ENCODE measurements around the gene AP3S1. TPM values are rescaled to one million over a fixed set of nuclear protein-coding genes. Genes with fewer than 3 reads are reported as not detected.
"Not testable (repeated sequence)": the region's sequence is repeated elsewhere in the genome, so short reads cannot be mapped to it uniquely, and the experiment has no call there.

Gene AP3S1
- total and polyA plus RNA-seq, 8 donors, result 6.4 to 107 (median 57.3) TPM

DNA sequence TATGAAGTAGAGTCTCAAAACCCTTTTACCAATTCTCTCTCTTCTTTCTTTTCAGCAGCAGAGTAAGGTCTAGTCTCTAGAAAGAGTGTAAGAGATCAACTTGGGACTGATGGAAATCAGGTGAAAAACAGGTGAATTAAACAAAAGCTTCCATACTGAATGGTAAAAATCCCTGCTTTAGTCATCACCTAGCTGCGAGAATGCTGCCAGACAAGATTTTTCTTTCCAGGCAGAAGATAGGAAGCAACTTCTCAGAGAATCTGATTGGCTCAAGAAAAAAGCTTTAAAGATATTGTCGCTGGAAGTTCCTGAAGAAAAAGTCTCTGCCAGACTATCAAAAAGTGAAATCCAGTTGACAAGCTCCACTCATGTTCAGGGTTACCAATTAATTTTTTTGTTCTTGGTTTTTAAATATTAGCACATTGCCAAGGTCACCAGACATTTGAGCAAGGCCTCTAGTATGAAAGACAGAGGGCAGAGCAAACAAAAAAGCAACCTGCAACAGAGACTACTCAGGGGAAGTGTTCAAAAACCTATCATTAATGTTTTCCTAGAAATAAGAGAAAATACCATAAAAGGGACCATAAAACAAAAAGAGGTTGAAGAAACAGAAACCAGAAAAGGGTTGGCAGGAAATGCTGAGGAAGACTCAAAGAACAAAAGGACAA is 34.6 kb upstream of the AP3S1 start:
- H3K4me1 ChIP-seq, result no peaks in the 10 kb centered on the region
- no peak overlapping the region for H3K4me3 ChIP-seq
- H3K9me3 ChIP-seq, result no peaks in the 10 kb centered on the region
- no peak for DNase-seq
- H3K27me3 ChIP-seq, result peaks cover 0 to under 1% (median 0%) of the 10 kb centered on the region in 3 donors
- H3K36me3 ChIP-seq, result no peaks in the 10 kb centered on the region
- TF ChIP-seq EP300 (IDR thresholded peaks at IDR 0.05) (no peak), POLR2A (IDR thresholded peaks at IDR 0.05) (no peak), POLR2AphosphoS5 (IDR thresholded peaks at IDR 0.05) (no peak)
- TF ChIP-seq, protein P1, sequence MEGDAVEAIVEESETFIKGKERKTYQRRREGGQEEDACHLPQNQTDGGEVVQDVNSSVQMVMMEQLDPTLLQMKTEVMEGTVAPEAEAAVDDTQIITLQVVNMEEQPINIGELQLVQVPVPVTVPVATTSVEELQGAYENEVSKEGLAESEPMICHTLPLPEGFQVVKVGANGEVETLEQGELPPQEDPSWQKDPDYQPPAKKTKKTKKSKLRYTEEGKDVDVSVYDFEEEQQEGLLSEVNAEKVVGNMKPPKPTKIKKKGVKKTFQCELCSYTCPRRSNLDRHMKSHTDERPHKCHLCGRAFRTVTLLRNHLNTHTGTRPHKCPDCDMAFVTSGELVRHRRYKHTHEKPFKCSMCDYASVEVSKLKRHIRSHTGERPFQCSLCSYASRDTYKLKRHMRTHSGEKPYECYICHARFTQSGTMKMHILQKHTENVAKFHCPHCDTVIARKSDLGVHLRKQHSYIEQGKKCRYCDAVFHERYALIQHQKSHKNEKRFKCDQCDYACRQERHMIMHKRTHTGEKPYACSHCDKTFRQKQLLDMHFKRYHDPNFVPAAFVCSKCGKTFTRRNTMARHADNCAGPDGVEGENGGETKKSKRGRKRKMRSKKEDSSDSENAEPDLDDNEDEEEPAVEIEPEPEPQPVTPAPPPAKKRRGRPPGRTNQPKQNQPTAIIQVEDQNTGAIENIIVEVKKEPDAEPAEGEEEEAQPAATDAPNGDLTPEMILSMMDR (IDR thresholded peaks at IDR 0.05), result no peak
- H3K27ac ChIP-seq, result no peak overlapping the region
- intact Hi-C loops (cut with DNase I; ENCODE audit: low total_unique reads), result loop anchor here (10.0 kb wide), 1 partner anchor 142 kb away; no protein-coding TSS in a partner anchor
- WGBS, 5 donors, result 44 to 82% (median 60%) methylated on average over 2 of the region's 2 CpGs

DNA sequence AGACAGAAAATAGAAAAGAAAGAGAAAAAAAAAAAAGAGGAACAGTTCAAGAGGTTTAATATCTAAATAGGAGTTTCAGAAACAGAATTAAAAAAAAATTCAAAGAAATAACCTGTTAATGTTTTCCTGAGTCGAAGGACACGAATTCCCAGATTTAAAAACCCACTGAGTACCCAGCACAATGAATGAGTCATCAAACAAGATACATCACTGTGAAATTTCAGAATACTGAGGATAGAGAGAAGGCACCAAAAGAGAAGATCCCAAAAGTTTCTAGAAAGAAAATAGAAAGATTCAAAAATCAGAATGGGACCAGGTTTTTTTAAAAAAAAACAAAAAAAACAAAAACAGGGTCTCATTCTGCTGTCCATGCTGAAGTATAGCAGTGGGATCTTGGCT is 34.1 kb upstream of the AP3S1 start:
- H3K27ac ChIP-seq, result no peak overlapping the region
- H3K36me3 ChIP-seq, result no peaks in the 10 kb centered on the region
- H3K4me1 ChIP-seq, result no peaks in the 10 kb centered on the region
- intact Hi-C loops (cut with DNase I; ENCODE audit: low total_unique reads), result loop anchor here (10.0 kb wide), 1 partner anchor 143 kb away; no protein-coding TSS in a partner anchor
- TF ChIP-seq POLR2A (IDR thresholded peaks at IDR 0.05), result no peak
- no peak for TF ChIP-seq POLR2AphosphoS5 (IDR thresholded peaks at IDR 0.05)
- no peak for TF ChIP-seq EP300 (IDR thresholded peaks at IDR 0.05)
- TF ChIP-seq, protein P1 (IDR thresholded peaks at IDR 0.05), result no peak
- 82 to 90% (median 86%) methylated on average over 2 of the region's 2 CpGs for WGBS, 5 donors
- no peaks in the 10 kb centered on the region for H3K9me3 ChIP-seq
- peaks cover 0 to 6% (median 0%) of the 10 kb centered on the region in 3 donors for H3K27me3 ChIP-seq
- H3K4me3 ChIP-seq, result no peak overlapping the region
- no peak for DNase-seq

DNA sequence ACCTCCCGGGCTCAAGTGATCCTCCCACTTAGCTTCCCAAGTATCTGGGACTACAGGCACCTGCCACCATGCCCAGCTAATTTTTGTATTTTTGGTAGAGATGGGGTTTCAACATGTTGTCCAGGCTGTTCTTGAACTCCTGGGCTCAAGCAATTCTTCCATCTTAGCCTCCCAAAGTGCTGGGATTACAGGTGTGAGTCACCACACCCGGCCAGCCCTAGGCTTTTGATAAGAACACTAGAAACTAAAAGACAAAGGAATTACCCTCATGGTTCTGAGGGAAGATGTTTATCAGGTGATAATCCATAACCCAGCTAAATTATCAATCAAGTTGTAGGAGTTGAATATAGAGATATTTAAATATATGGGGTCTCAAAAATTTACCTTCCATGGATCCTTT is 33.7 kb upstream of the AP3S1 start:
- DNase-seq, H3K36me3 ChIP-seq, H3K27ac ChIP-seq, H3K4me3 ChIP-seq, H3K9me3 ChIP-seq, H3K4me1 ChIP-seq: not testable (repeated sequence)
- intact Hi-C loops (cut with DNase I; ENCODE audit: low total_unique reads), result loop anchor here (10.0 kb wide), 1 partner anchor 143 kb away; no protein-coding TSS in a partner anchor
- H3K27me3 ChIP-seq, result peaks cover 0 to 10% (median 0%) of the 10 kb centered on the region in 3 donors
- WGBS, 5 donors, result 75 to 90% (median 85%) methylated on average over 2 of the region's 2 CpGs

DNA sequence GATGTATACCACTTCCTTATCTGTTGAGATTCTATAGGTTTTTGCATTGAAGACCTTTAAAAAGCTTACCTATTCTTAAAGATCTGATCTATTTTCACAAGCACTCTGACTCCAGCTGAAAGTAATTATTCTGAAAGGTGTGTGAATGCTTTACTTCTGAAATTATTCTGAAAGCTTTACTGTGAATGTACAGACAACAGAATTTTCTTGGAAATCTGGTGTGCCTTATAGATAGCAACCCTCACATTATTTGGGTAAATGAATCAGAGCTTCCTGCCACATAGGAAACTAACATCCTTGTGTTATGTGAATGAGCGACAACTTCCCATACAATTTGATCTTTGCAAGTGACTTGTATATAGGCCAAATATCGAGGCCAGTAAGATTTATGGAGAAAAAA is 31.8 kb upstream of the AP3S1 start:
- intact Hi-C loops (cut with DNase I; ENCODE audit: low total_unique reads), result loop anchor here (10.0 kb wide), 1 partner anchor 145 kb away; no protein-coding TSS in a partner anchor

More for the DNA sequence above, 31.8 kb upstream of the AP3S1 start:
- DNase-seq, result no peak
- no peaks in the 10 kb centered on the region for H3K9me3 ChIP-seq
- H3K4me1 ChIP-seq, result no peaks in the 10 kb centered on the region
- H3K27ac ChIP-seq, result no peak overlapping the region
- WGBS, 5 donors, result 69 to 84% (median 79%) methylated on average over 2 of the region's 2 CpGs
- no peaks in the 10 kb centered on the region for H3K36me3 ChIP-seq
- H3K27me3 ChIP-seq, result peaks cover 0 to 29% (median 4%) of the 10 kb centered on the region in 3 donors
- H3K4me3 ChIP-seq, result no peak overlapping the region
- TF ChIP-seq, protein P1 (IDR thresholded peaks at IDR 0.05), result no peak
- TF ChIP-seq POLR2A (IDR thresholded peaks at IDR 0.05), result no peak
- no peak for TF ChIP-seq EP300 (IDR thresholded peaks at IDR 0.05)
- TF ChIP-seq POLR2AphosphoS5 (IDR thresholded peaks at IDR 0.05), result no peak

All from stomach (tissue), 9 donors.